IMR-90 (cell line): ENCODE results near the gene CTCFL. TPM values are rescaled to one million over a fixed set of nuclear protein-coding genes. Genes with fewer than 3 reads are reported as not detected.

Source experiments
- ATAC-seq: fragments of 200-7000 bp; cut with Tn5 transposase; 2 replicates; pipeline ENCODE4 v1.9.1; 2020; ENCODE audit warnings: low read depth, mild to moderate bottlenecking, moderate library complexity
- BruUV-seq: library from RNA; stranded (reverse); fragments of 400-500 nt; replicated peaks from 2 replicates; lab custom pipeline; 2021; lab: Mats Ljungman, UMichigan
- CTCF ChIA-PET: fragments of 300-600 bp; formaldehyde crosslinking; extraction: SDS; loops from one replicate; lab custom pipeline; 2021; ENCODE audit warnings: antibody characterized with exemption; lab: Yijun Ruan, JAX
- POLR2A ChIA-PET: fragments of 300-600 bp; sonication (Branson Sonifier 250); formaldehyde crosslinking; loops from one replicate; lab custom pipeline; 2022; ENCODE audit warnings: antibody characterized with exemption; ENCODE audit not compliant: unreplicated experiment; lab: Charles Lee
- DNase-seq: peaks from one replicate; pipeline ENCODE4 v3.0.0; 2013
- H2AFZ ChIP-seq: replicated peaks from 2 replicates; pipeline ENCODE3; 2013; ENCODE audit warnings: low read length, mild to moderate bottlenecking; ENCODE audit not compliant: poor library complexity
- H2AK5ac ChIP-seq: 2 replicates; pipeline ENCODE4 v1.6.1; 2013; ENCODE audit warnings: low read depth, low read length, inconsistent platforms
- H2AK9ac ChIP-seq: replicated peaks from 2 replicates; pipeline ENCODE3; 2013; ENCODE audit warnings: mild to moderate bottlenecking, low read depth, low read length, moderate library complexity; ENCODE audit not compliant: poor library complexity
- H2BK120ac ChIP-seq: 2 replicates; pipeline ENCODE4 v1.6.1; 2013; ENCODE audit warnings: low read depth, low read length, inconsistent platforms
- H2BK15ac ChIP-seq: 3 replicates; pipeline ENCODE4 v1.6.1; 2013; ENCODE audit warnings: low read depth, low read length, inconsistent platforms
- H2BK20ac ChIP-seq: 2 replicates; pipeline ENCODE4 v1.6.1; 2013; ENCODE audit warnings: low read depth, mild to moderate bottlenecking, inconsistent platforms, low read length, moderate library complexity
- H2BK5ac ChIP-seq: 2 replicates; pipeline ENCODE4 v1.6.1; 2013; ENCODE audit warnings: mild to moderate bottlenecking, low read depth, low read length, inconsistent platforms; ENCODE audit not compliant: poor library complexity, severe bottlenecking
- H3K14ac ChIP-seq: replicated peaks from 2 replicates; pipeline ENCODE4 v1.6.1; 2013; ENCODE audit warnings: low read depth, low read length, inconsistent platforms
- H3K18ac ChIP-seq: 2 replicates; pipeline ENCODE4 v1.6.1; 2013; ENCODE audit warnings: low read depth, low read length, control low read depth
- H3K23ac ChIP-seq: 2 replicates; pipeline ENCODE4 v1.6.1; 2013; ENCODE audit warnings: low read depth, low read length, inconsistent platforms
- H3K27ac ChIP-seq: 2 replicates; pipeline ENCODE4 v1.5.1; 2013; ENCODE audit warnings: mild to moderate bottlenecking, control low read depth, low read length; ENCODE audit not compliant: insufficient read depth
- H3K27me3 ChIP-seq: 2 replicates; pipeline ENCODE4 v1.6.1; 2013; ENCODE audit warnings: low read length; ENCODE audit not compliant: control insufficient read depth, insufficient read depth
- H3K36me3 ChIP-seq: 2 replicates; pipeline ENCODE4 v1.6.1; 2013; ENCODE audit warnings: low read length, mixed read lengths; ENCODE audit not compliant: control insufficient read depth, insufficient read depth
- H3K4ac ChIP-seq: 2 replicates; pipeline ENCODE4 v1.6.1; 2013; ENCODE audit warnings: low read depth, low read length, inconsistent platforms
- H3K4me1 ChIP-seq: 2 replicates; pipeline ENCODE4 v1.6.1; 2013; ENCODE audit warnings: low read length, mixed read lengths; ENCODE audit not compliant: control insufficient read depth, insufficient read depth
- H3K4me2 ChIP-seq: 2 replicates; pipeline ENCODE4 v1.6.1; 2013; ENCODE audit warnings: low read depth, mild to moderate bottlenecking, control low read depth, low read length, moderate library complexity
- H3K4me3 ChIP-seq: 2 replicates; pipeline ENCODE4 v1.5.1; 2013; ENCODE audit warnings: low read depth, mild to moderate bottlenecking, control low read depth, low read length, moderate library complexity; ENCODE audit not compliant: insufficient read depth
- H3K56ac ChIP-seq: 2 replicates; pipeline ENCODE4 v1.6.1; 2013; ENCODE audit warnings: low read length, inconsistent platforms; ENCODE audit not compliant: insufficient read depth; ENCODE audit errors: extremely low read depth
- H3K79me1 ChIP-seq, 2 experiments: 2 replicates each; pipeline ENCODE4 v1.6.1; 2013; ENCODE audit warnings: low read length in 2 of 2, inconsistent platforms in 1 of 2, low read depth in 1 of 2
- H3K9ac ChIP-seq: 2 replicates; pipeline ENCODE4 v1.6.1; 2013; ENCODE audit warnings: low read depth, low read length, control low read depth
- H3K9me1 ChIP-seq: 2 replicates; pipeline ENCODE4 v1.6.1; 2013; ENCODE audit warnings: low read length, inconsistent platforms; ENCODE audit not compliant: insufficient read depth
- H3K9me3 ChIP-seq: 2 replicates; pipeline ENCODE4 v1.6.1; 2013; ENCODE audit warnings: low read length; ENCODE audit not compliant: control insufficient read depth, insufficient read depth
- H4K20me1 ChIP-seq: 2 replicates; pipeline ENCODE4 v1.6.1; 2013; ENCODE audit warnings: low read length, inconsistent platforms; ENCODE audit not compliant: insufficient read depth
- H4K5ac ChIP-seq: 2 replicates; pipeline ENCODE4 v1.6.1; 2013; ENCODE audit warnings: mild to moderate bottlenecking, low read depth, low read length, control low read depth
- H4K8ac ChIP-seq, 2 experiments: 2 replicates each; pipeline ENCODE4 v1.6.1; 2013; ENCODE audit warnings: low read depth in 2 of 2, low read length in 2 of 2, control low read depth in 1 of 2, inconsistent platforms in 1 of 2
- H4K91ac ChIP-seq: 2 replicates; pipeline ENCODE4 v1.6.1; 2013; ENCODE audit warnings: low read depth, low read length, inconsistent platforms; ENCODE audit not compliant: insufficient read depth
- BHLHE40 ChIP-seq: fragments of 150-350 bp; IDR thresholded peaks from 2 replicates; pipeline ENCODE4 v1.6.1; 2016; ENCODE audit warnings: mild to moderate bottlenecking, low read depth, low read length
- CEBPB ChIP-seq: IDR thresholded peaks from 2 replicates; pipeline ENCODE4 v1.6.1; 2012; ENCODE audit warnings: low read depth, low read length, improper control_type of control experiment
- FOS ChIP-seq: fragments of 150-350 bp; IDR thresholded peaks from 2 replicates; pipeline ENCODE4 v1.6.1; 2016; ENCODE audit warnings: low read depth, low read length
- MAZ ChIP-seq: IDR thresholded peaks from 2 replicates; pipeline ENCODE4 v1.6.1; 2012; ENCODE audit warnings: low read depth, mild to moderate bottlenecking, low read length, improper control_type of control experiment, moderate library complexity, borderline replicate concordance
- RCOR1 ChIP-seq: IDR thresholded peaks from 2 replicates; pipeline ENCODE4 v1.6.1; 2012; ENCODE audit warnings: mild to moderate bottlenecking, low read length, improper control_type of control experiment; ENCODE audit not compliant: insufficient replicate concordance
- RFX5 ChIP-seq: IDR thresholded peaks from 2 replicates; pipeline ENCODE4 v1.8.0; 2012; ENCODE audit warnings: low read depth, mild to moderate bottlenecking, low read length, moderate library complexity
- WGBS, 2 experiments: methylation state at CpG; one replicate each; pipeline versions ENCODE4 v1.1.5 to v1.1.7; 2013; ENCODE audit warnings: missing lambda C conversion rate in 2 of 2; ENCODE audit not compliant: insufficient read length in 1 of 2; ENCODE audit errors: extremely low coverage in 2 of 2; 5-methylcytosine and 5-hydroxymethylcytosine counted together
- dilution Hi-C: fragments of 300-500 bp; cut with HindIII; formaldehyde crosslinking; loops from one replicate; pipeline ENCODE4 v1.14.3; 2018; ENCODE audit warnings: low sequenced_read_pairs; ENCODE audit not compliant: unreplicated experiment
- in situ Hi-C: fragments of 300-500 bp; cut with MboI; formaldehyde crosslinking; loops from 3 replicates; pipeline ENCODE4 v1.14.3; 2019; ENCODE audit warnings: low sequenced_read_pairs, inconsistent platforms, mixed read lengths
- intact Hi-C: fragments of 100-400 bp; cut with micrococcal nuclease; formaldehyde crosslinking; loops from 2 replicates; pipeline ENCODE4 v1.10.0; 2022
- polyA plus RNA-seq, 3 experiments: library from polyadenylated mRNA; depleted of rRNA; stranded (reverse); fragments of >200 nt; gene quantifications; 2 replicates each; pipeline ENCODE4 v1.2.3, GENCODE V29; 2012; ENCODE audit warnings: low replicate concordance in 1 of 3
- total RNA-seq: library from RNA; depleted of rRNA; stranded (reverse); fragments of >200 nt; gene quantifications from 2 replicates; pipeline ENCODE4 v1.2.3, GENCODE V29; 2012

CTCFL gene
- total and polyA plus RNA-seq, 2 of the 4 experiments (the other 2 are of a cell fraction), result not detected

- no peak overlapping the region for H3K14ac ChIP-seq
- no peak overlapping the region for H2AK9ac ChIP-seq
- no peak overlapping the region for H2BK20ac ChIP-seq
- DNase-seq (no peak), ATAC-seq (no peak)
- H3K27ac ChIP-seq, result no peak overlapping the region
- no peak overlapping the region for H3K4me3 ChIP-seq
- H4K8ac ChIP-seq, result no peak overlapping the region
- H2AFZ ChIP-seq, result no peak overlapping the region
- H4K91ac ChIP-seq, result no peak overlapping the region
- no peak overlapping the region for H4K5ac ChIP-seq
- ChIA-PET POLR2A (no interaction called here), CTCF (interaction anchor here (0.6 kb wide), 1 partner anchor 23 kb away, joined by 4 read pairs; no protein-coding TSS in a partner anchor)
- H3K36me3 ChIP-seq, result no peaks in the 10 kb centered on the region
- H2BK5ac ChIP-seq, result no peak overlapping the region
- H2BK120ac ChIP-seq, result no peak overlapping the region
- H3K18ac ChIP-seq, result no peak overlapping the region
- no peaks in the 10 kb centered on the region for H3K9me3 ChIP-seq
- H3K23ac ChIP-seq, result no peak overlapping the region
- H3K4me1 ChIP-seq, result no peaks in the 10 kb centered on the region
- no peaks in the 10 kb centered on the region for H3K9me1 ChIP-seq
- H3K4ac ChIP-seq, result no peak overlapping the region
- H4K20me1 ChIP-seq, result no peaks in the 10 kb centered on the region
- peaks cover 9% of the 10 kb centered on the region for H3K27me3 ChIP-seq
- TF ChIP-seq CEBPB (no peak), FOS (no peak), BHLHE40 (no peak), MAZ (no peak), RCOR1 (no peak), RFX5 (no peak)
- no peak overlapping the region for H2BK15ac ChIP-seq
- no peak overlapping the region for H3K4me2 ChIP-seq
- H3K56ac ChIP-seq, result no peak overlapping the region
- intact Hi-C loops (no loop called here), dilution Hi-C loops (no loop called here), in situ Hi-C loops (no loop called here)
- BruUV-seq, result no TSS peak
- H2AK5ac ChIP-seq, result no peak overlapping the region
- H3K79me1 ChIP-seq, result no peaks in the 10 kb centered on the region
- no CpG with 5 or more reads among the region's 6 CpGs for WGBS, 2 experiments
- no peak overlapping the region for H3K9ac ChIP-seq
These were observed 17.5 kb downstream of the CTCFL start for GRCh38 chr20:57507477-57507876.
